Breast epithelium (tissue), 4 donors: Measurements from ENCODE around the gene HMGCS2. TPM values are rescaled to one million over a fixed set of nuclear protein-coding genes. Genes with fewer than 3 reads are reported as not detected.
"Not testable (repeated sequence)": the region's sequence is repeated elsewhere in the genome, so short reads cannot be mapped to it uniquely, and the experiment has no call there.

Source experiments
- DNase-seq, 2 donors: peaks; one replicate each; pipeline ENCODE4 v3.0.0-alpha.2; 2019; ENCODE audit warnings: low spot score in 2 of 2
- H3K27ac ChIP-seq, 2 donors: fragments of 200-600 bp; sonication (generic) in 1 of 2; one replicate each; pipeline ENCODE4 v1.5.1; 2016 to 2019; ENCODE audit warnings: mild to moderate bottlenecking in 1 of 2
- H3K27me3 ChIP-seq, 2 donors: fragments of 200-600 bp; sonication (generic) in 1 of 2; one replicate each; pipeline versions ENCODE4 v1.5.1 to v1.6.0; 2017 to 2019; ENCODE audit warnings: control low read depth in 1 of 2, mild to moderate bottlenecking in 1 of 2
- H3K36me3 ChIP-seq: fragments of 200-600 bp; one replicate; pipeline ENCODE4 v1.5.1; 2019
- H3K4me1 ChIP-seq, 2 donors: fragments of 200-600 bp; sonication (generic); one replicate each; pipeline ENCODE4 v1.5.1; 2016 to 2019; ENCODE audit warnings: control low read depth in 1 of 2
- H3K4me3 ChIP-seq, 3 donors: fragments of 200-600 bp; sonication (generic); 1 replicate in 2 of 3; 2 replicates in 1 of 3; pipeline ENCODE4 v1.5.1; 2016 to 2019; ENCODE audit warnings: mild to moderate bottlenecking in 3 of 3, moderate library complexity in 2 of 3
- H3K9me3 ChIP-seq, 2 donors: fragments of 200-600 bp; sonication (generic) in 1 of 2; one replicate each; pipeline ENCODE4 v1.5.1; 2016 to 2019; ENCODE audit warnings: control low read depth in 1 of 2
- POLR2A ChIP-seq: fragments of 450-650 bp; IDR thresholded peaks from one replicate; pipeline ENCODE4 v1.6.1; 2016; ENCODE audit warnings: antibody characterized with exemption, mild to moderate bottlenecking, moderate library complexity
- POLR2AphosphoS5 ChIP-seq, 3 donors: sonication (generic); formaldehyde crosslinking; IDR thresholded peaks; one replicate each; pipeline ENCODE4 v1.6.1; 2017; ENCODE audit warnings: antibody characterized with exemption in 3 of 3
- intact Hi-C: fragments of 100-400 bp; cut with DNase I; formaldehyde crosslinking; loops from one replicate; pipeline ENCODE4 v1.15.1; 2023; ENCODE audit warnings: low total_unique reads
- total RNA-seq, 3 donors: library from RNA; depleted of rRNA; stranded (reverse); fragments of >200 nt; gene quantifications; one replicate each; pipeline ENCODE4 v1.1.0, GENCODE V29; 2016
- TF ChIP-seq, protein P1 (sequence below), 3 donors: fragments of 450-650 bp; IDR thresholded peaks; one replicate each; pipeline ENCODE4 v1.5.1; 2016 to 2017; ENCODE audit warnings: antibody characterized with exemption in 3 of 3, mild to moderate bottlenecking in 3 of 3, moderate library complexity in 3 of 3

The HMGCS2 gene
- total RNA-seq, 3 donors from 2014 or later = 0.16 to 142 (median 23.0) TPM

- Histone ChIP-seq H3K4me1 (peaks cover 0 to 6% of the 10 kb centered on the region in 2 donors), H3K9me3 (no peaks in the 10 kb centered on the region), H3K27me3 (no peaks in the 10 kb centered on the region), H3K36me3 (no peaks in the 10 kb centered on the region), H3K4me3 (peak overlapping the region; percentile 52 to 74 (median 68)), H3K27ac (peak overlapping the region; percentile 79 to 88)
- TF ChIP-seq, protein P1, sequence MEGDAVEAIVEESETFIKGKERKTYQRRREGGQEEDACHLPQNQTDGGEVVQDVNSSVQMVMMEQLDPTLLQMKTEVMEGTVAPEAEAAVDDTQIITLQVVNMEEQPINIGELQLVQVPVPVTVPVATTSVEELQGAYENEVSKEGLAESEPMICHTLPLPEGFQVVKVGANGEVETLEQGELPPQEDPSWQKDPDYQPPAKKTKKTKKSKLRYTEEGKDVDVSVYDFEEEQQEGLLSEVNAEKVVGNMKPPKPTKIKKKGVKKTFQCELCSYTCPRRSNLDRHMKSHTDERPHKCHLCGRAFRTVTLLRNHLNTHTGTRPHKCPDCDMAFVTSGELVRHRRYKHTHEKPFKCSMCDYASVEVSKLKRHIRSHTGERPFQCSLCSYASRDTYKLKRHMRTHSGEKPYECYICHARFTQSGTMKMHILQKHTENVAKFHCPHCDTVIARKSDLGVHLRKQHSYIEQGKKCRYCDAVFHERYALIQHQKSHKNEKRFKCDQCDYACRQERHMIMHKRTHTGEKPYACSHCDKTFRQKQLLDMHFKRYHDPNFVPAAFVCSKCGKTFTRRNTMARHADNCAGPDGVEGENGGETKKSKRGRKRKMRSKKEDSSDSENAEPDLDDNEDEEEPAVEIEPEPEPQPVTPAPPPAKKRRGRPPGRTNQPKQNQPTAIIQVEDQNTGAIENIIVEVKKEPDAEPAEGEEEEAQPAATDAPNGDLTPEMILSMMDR (IDR thresholded peaks at IDR 0.05) = no peak
- TF ChIP-seq POLR2A = no peak
- no peak for TF ChIP-seq POLR2AphosphoS5 (IDR thresholded peaks at IDR 0.05)
- intact Hi-C loops = no loop called here
- DNase-seq = peak; percentile 41 to 55
These were observed 56.2 kb downstream of the HMGCS2 start for GRCh38 chr1:119712342-119713038.

DNA sequence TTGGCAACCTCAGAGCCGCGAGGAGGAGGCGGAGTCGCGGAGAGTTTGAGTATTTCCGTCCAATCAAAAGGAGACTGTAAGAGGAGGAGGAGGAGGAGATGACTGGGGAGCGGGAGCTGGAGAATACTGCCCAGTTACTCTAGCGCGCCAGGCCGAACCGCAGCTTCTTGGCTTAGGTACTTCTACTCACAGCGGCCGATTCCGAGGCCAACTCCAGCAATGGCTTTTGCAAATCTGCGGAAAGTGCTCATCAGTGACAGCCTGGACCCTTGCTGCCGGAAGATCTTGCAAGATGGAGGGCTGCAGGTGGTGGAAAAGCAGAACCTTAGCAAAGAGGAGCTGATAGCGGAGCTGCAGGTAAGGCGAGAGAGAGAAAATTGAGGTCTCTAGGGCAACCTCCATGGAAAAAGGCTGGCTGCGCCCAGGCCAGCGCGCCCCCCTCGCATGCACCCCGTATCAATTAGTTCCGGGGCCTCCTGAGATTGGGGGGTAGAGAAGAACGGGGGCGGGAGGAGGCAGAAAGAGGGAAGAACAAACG, 56.8 kb downstream of the HMGCS2 start, which contains the start of gene PHGDH:
PHGDH (plus strand) TSS at position 131 of the 538 bp plus-strand sequence; CDS start at position 220, 89 bp downstream.
- intact Hi-C loops = no loop called here
- peak within 1 kb of the TSS; percentile 79 to 88 for H3K27ac ChIP-seq

GRCh38 chr1:119711356-119711803, 57.3 kb downstream of the HMGCS2 start:
- H3K4me1 ChIP-seq, H3K36me3 ChIP-seq, intact Hi-C loops, H3K9me3 ChIP-seq, H3K27me3 ChIP-seq, DNase-seq: not testable (repeated sequence)
- H3K27ac ChIP-seq = peak overlapping the region; percentile 79 to 88
- H3K4me3 ChIP-seq = peak overlapping the region; percentile 52 to 74 (median 68)

More for the DNA sequence above, 56.8 kb downstream of the HMGCS2 start, which contains the start of gene PHGDH:
- TF ChIP-seq POLR2A = no peak
- no peak for TF ChIP-seq POLR2AphosphoS5 (IDR thresholded peaks at IDR 0.05)
- TF ChIP-seq, protein P1 (IDR thresholded peaks at IDR 0.05) = no peak
- Histone ChIP-seq H3K36me3 (no peaks in the 10 kb centered on the region), H3K4me3 (peak within 1 kb of the TSS; percentile 52 to 74 (median 68)), H3K27me3 (no peaks in the 10 kb centered on the region), H3K4me1 (peaks cover 0 to 6% of the 10 kb centered on the region in 2 donors), H3K9me3 (no peaks in the 10 kb centered on the region)
- DNase-seq = peak; percentile 58 to 65

DNA sequence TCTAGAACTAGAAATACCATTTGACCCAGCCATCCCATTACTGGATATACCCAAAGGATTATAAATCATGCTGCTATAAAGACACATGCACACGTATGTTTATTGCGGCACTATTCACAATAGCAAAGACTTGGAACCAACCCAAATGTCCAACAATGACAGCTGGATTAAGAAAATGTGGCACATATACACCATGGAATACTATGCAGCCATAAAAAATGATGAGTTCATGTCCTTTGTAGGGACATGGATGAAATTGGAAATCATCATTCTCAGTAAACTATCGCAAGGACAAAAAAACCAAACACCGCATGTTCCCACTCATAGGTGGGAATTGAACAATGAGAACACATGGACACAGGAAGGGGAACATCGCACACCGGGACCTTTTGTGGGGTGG, 62.1 kb downstream of the HMGCS2 start:
- H3K4me3 ChIP-seq, H3K27ac ChIP-seq, H3K36me3 ChIP-seq, H3K27me3 ChIP-seq, DNase-seq, H3K4me1 ChIP-seq, intact Hi-C loops, H3K9me3 ChIP-seq: not testable (repeated sequence)

DNA sequence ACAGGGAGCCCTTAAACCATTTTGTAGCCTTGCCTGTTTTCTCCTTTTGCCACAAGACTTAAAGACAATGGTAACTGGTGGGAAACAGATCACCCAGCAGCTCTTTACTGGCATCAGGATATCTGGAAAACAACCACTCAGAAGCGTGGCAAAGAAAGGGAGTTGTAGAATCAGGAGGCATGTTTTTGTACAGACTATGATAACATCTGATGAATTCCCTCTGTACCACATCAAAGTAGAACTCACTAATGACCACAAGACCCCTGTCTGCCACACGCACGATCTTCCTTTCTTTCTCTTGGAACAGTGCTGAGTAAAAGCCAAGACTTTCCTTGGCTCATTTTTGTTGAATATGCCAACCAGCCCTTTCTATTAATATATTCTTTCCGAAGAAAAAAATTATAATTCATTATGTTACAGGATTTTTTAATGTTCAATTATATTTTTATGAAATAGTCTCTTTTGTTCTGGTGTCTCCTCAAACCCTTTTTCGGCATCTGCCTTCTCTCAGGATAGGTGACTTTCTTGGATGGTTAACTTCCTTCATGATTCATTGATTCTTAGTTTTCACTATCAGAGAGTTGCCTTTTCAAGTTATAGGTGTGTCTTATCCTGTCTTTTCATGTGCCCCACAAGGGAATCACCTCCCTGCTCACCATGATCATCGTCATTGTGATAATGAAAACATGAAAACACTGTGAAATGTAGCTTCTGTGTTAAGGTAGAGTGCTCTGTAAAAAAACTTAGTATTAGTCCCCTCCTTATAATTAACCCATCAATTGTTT, 64.8 kb downstream of the HMGCS2 start:
- no peak overlapping the region for H3K27ac ChIP-seq
- H3K9me3 ChIP-seq = peaks cover 6 to 13% of the 10 kb centered on the region in 2 donors
- TF ChIP-seq, protein P1 (IDR thresholded peaks at IDR 0.05) = no peak
- TF ChIP-seq POLR2AphosphoS5 (IDR thresholded peaks at IDR 0.05) (no peak), POLR2A (no peak)
- H3K36me3 ChIP-seq = no peaks in the 10 kb centered on the region
- intact Hi-C loops = no loop called here
- H3K27me3 ChIP-seq = no peaks in the 10 kb centered on the region
- H3K4me1 ChIP-seq = no peaks in the 10 kb centered on the region
- no peak overlapping the region for H3K4me3 ChIP-seq
- no peak for DNase-seq
